CD14-positive monocyte (primary cell): Measurements from ENCODE around the gene RESP18. TPM values are rescaled to one million over a fixed set of nuclear protein-coding genes. Genes with fewer than 3 reads are reported as not detected.

Source experiments
- DNase-seq, 3 donors: peaks; one replicate each; pipeline ENCODE4 v3.0.0-alpha.2; 2011 to 2022
- H2AFZ ChIP-seq: 2 replicates; pipeline ENCODE4 v1.6.0; 2012; ENCODE audit warnings: mild to moderate bottlenecking, low read depth, low read length, inconsistent platforms; ENCODE audit not compliant: insufficient read depth, poor library complexity, severe bottlenecking
- H3K27ac ChIP-seq, 2 donors: 1 replicate in 1 of 2; 2 replicates in 1 of 2; pipeline ENCODE4 v1.5.1; 2012 to 2013; ENCODE audit warnings: low read length in 2 of 2, control low read depth in 1 of 2, inconsistent platforms in 1 of 2, low read depth in 1 of 2, mild to moderate bottlenecking in 1 of 2
- H3K27me3 ChIP-seq, 2 donors: one replicate each; pipeline versions ENCODE4 v1.6.0 to v1.6.1; 2011 to 2013; ENCODE audit warnings: low read length in 2 of 2; ENCODE audit not compliant: control insufficient read depth in 2 of 2, insufficient read depth in 2 of 2
- H3K36me3 ChIP-seq, 2 donors: replicated peaks in 1 of 2; 1 replicate in 1 of 2; 2 replicates in 1 of 2; pipeline versions ENCODE4 v1.5.1 to v1.6.1; 2012 to 2013; ENCODE audit warnings: low read length in 2 of 2, control low read depth in 1 of 2, inconsistent platforms in 1 of 2, mild to moderate bottlenecking in 1 of 2; ENCODE audit not compliant: insufficient read depth in 2 of 2, control insufficient read depth in 1 of 2
- H3K4me1 ChIP-seq, 2 donors: 1 replicate in 1 of 2; 2 replicates in 1 of 2; pipeline versions ENCODE4 v1.5.1 to v1.6.1; 2012 to 2013; ENCODE audit warnings: low read length in 2 of 2, control low read depth in 1 of 2, inconsistent platforms in 1 of 2, mild to moderate bottlenecking in 1 of 2, moderate library complexity in 1 of 2; ENCODE audit not compliant: insufficient read depth in 2 of 2, control insufficient read depth in 1 of 2
- H3K4me2 ChIP-seq: replicated peaks from 2 replicates; pipeline ENCODE3; 2012; ENCODE audit warnings: low read length, moderate library complexity, mild to moderate bottlenecking; ENCODE audit not compliant: poor library complexity, severe bottlenecking; ENCODE audit errors: extremely low read depth
- H3K4me3 ChIP-seq, 3 experiments: fragments of 200-600 bp in 1 of 3; sonication (generic) in 1 of 3; replicated peaks in 1 of 3; 1 replicate in 2 of 3; 2 replicates in 1 of 3; pipeline ENCODE4 v1.5.1; 2011 to 2013; ENCODE audit warnings: low read length in 3 of 3, mild to moderate bottlenecking in 3 of 3, control low read depth in 2 of 3, low read depth in 2 of 3, inconsistent platforms in 1 of 3, moderate library complexity in 1 of 3
- H3K79me2 ChIP-seq: 2 replicates; pipeline ENCODE4 v1.6.0; 2012; ENCODE audit warnings: mild to moderate bottlenecking, control low read depth, inconsistent platforms, low read length, moderate library complexity; ENCODE audit not compliant: insufficient read depth
- H3K9ac ChIP-seq: 2 replicates; pipeline ENCODE4 v1.6.0; 2017; ENCODE audit warnings: low read length, mild to moderate bottlenecking; ENCODE audit not compliant: insufficient read depth, poor library complexity, severe bottlenecking
- H3K9me3 ChIP-seq, 2 donors: replicated peaks in 1 of 2; 1 replicate in 1 of 2; 2 replicates in 1 of 2; pipeline versions ENCODE4 v1.5.1 to v1.6.1; 2012 to 2013; ENCODE audit warnings: low read length in 2 of 2, control low read depth in 1 of 2; ENCODE audit not compliant: control insufficient read depth in 1 of 2, insufficient read depth in 1 of 2
- H4K20me1 ChIP-seq: 2 replicates; pipeline ENCODE4 v1.6.0; 2012; ENCODE audit warnings: mild to moderate bottlenecking, low read length, control low read depth, moderate library complexity; ENCODE audit not compliant: insufficient read depth
- H3K27ac Mint-ChIP-seq, 7 donors: one replicate each; pipeline ENCODE4 v1.8.0; 2020; ENCODE audit warnings: mild to moderate bottlenecking in 7 of 7, mixed read lengths in 7 of 7, moderate library complexity in 6 of 7, inconsistent platforms in 2 of 7
- H3K27me3 Mint-ChIP-seq, 3 donors: one replicate each; pipeline ENCODE4 v1.8.0; 2021 to 2022; ENCODE audit warnings: low read depth in 3 of 3, mild to moderate bottlenecking in 3 of 3, mixed read lengths in 3 of 3, moderate library complexity in 3 of 3, inconsistent platforms in 1 of 3
- H3K36me3 Mint-ChIP-seq, 2 donors: one replicate each; pipeline ENCODE4 v1.8.0; 2020; ENCODE audit warnings: mixed read lengths in 2 of 2, inconsistent platforms in 1 of 2, mild to moderate bottlenecking in 1 of 2
- H3K4me1 Mint-ChIP-seq: one replicate; pipeline ENCODE4 v1.8.0; 2020; ENCODE audit warnings: mild to moderate bottlenecking, mixed read lengths
- H3K4me3 Mint-ChIP-seq, 2 donors: one replicate each; pipeline ENCODE4 v1.8.0; 2020; ENCODE audit warnings: mild to moderate bottlenecking in 2 of 2, mixed read lengths in 2 of 2, moderate library complexity in 1 of 2
- H3K9me3 Mint-ChIP-seq, 7 donors: one replicate each; pipeline ENCODE4 v1.8.0; 2020 to 2022; ENCODE audit warnings: mixed read lengths in 7 of 7, mild to moderate bottlenecking in 6 of 7, moderate library complexity in 6 of 7, inconsistent platforms in 2 of 7
- WGBS: methylation state at CpG from one replicate; pipeline ENCODE4 v1.1.5; 2013; ENCODE audit warnings: missing lambda C conversion rate; ENCODE audit not compliant: insufficient coverage; 5-methylcytosine and 5-hydroxymethylcytosine counted together
- intact Hi-C, 2 donors: fragments of 100-400 bp; cut with micrococcal nuclease; formaldehyde crosslinking; loops; one replicate each; pipeline versions ENCODE4 v1.15.0 to v1.15.1; 2023
- polyA plus RNA-seq, 3 donors: library from polyadenylated mRNA; depleted of rRNA in 1 of 3; unstranded in 2 of 3; stranded (reverse) in 1 of 3; fragments of 300-500 nt in 2 of 3; fragments of >200 nt in 1 of 3; fragmentation: Illumina TruSeq in 2 of 3; gene quantifications; 1 replicate in 2 of 3; 2 replicates in 1 of 3; pipeline ENCODE4 v1.2.3, GENCODE V29; 2012 to 2021
- TF ChIP-seq, protein P1 (sequence below): fragments of 200-600 bp; IDR thresholded peaks from one replicate; pipeline ENCODE4 v1.8.0; 2022; ENCODE audit warnings: antibody characterized with exemption, mild to moderate bottlenecking

The RESP18 gene
- polyA plus RNA-seq, 3 donors: not detected

DNA sequence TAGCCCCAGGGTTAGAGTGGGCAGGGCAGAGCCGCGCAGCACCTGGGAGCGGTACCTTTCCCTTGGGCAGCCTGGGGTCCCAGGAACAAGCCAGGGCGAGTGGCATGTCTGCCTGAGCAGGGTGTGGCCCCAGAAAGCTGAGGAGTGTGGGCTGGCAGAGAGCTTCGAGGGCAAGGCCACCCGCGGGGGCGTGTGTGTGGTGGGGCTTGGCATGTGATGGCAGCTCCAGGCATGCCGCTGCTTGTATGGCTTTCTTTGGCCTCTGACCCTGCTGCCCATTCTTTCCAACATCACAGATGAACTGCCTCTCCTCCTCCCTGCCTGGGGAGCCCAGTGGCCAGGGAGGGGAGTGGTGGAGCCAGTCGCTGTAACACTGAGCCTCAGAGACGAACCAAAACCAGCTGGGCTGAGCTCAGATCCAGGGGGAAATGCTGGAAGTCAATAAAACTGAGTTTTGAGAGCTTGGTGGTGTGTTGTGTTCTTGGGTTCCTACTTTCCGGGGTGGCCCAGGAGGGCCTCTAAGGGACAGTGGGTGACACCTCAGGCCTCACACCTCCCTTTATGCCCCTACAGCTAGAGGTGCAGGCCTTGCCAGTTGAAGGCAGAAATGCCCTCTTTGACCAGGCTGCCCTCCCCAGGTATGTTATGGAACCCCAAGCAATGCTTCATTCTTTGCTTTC, 46.0 kb downstream of the RESP18 start:
- Mint-ChIP-seq H3K27me3 (peaks cover 0 to 6% (median 6%) of the 10 kb centered on the region in 3 donors), H3K4me3 (no peak overlapping the region), H3K4me1 (peaks cover 2% of the 10 kb centered on the region), H3K9me3 (peaks cover 0 to 1% (median 0%) of the 10 kb centered on the region in 7 donors), H3K36me3 (peaks cover 45 to 46% of the 10 kb centered on the region in 2 donors), H3K27ac (peak overlapping the region in 3 of 7 donors; percentile 33 to 67 (median 36))
- H3K9ac ChIP-seq: no peak overlapping the region
- H3K4me1 ChIP-seq: no peaks in the 10 kb centered on the region
- no peaks in the 10 kb centered on the region for H3K79me2 ChIP-seq
- no peaks in the 10 kb centered on the region for H3K9me3 ChIP-seq
- DNase-seq: no peak
- H2AFZ ChIP-seq: no peak overlapping the region
- no peak overlapping the region for H3K4me3 ChIP-seq
- WGBS: 100% methylated on average over 2 of the region's 12 CpGs
- peaks cover 43% of the 10 kb centered on the region in 2 donors for H3K36me3 ChIP-seq
- peaks cover 5% of the 10 kb centered on the region for H4K20me1 ChIP-seq
- TF ChIP-seq, protein P1, sequence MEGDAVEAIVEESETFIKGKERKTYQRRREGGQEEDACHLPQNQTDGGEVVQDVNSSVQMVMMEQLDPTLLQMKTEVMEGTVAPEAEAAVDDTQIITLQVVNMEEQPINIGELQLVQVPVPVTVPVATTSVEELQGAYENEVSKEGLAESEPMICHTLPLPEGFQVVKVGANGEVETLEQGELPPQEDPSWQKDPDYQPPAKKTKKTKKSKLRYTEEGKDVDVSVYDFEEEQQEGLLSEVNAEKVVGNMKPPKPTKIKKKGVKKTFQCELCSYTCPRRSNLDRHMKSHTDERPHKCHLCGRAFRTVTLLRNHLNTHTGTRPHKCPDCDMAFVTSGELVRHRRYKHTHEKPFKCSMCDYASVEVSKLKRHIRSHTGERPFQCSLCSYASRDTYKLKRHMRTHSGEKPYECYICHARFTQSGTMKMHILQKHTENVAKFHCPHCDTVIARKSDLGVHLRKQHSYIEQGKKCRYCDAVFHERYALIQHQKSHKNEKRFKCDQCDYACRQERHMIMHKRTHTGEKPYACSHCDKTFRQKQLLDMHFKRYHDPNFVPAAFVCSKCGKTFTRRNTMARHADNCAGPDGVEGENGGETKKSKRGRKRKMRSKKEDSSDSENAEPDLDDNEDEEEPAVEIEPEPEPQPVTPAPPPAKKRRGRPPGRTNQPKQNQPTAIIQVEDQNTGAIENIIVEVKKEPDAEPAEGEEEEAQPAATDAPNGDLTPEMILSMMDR: no peak
- H3K27ac ChIP-seq: no peak overlapping the region
- H3K4me2 ChIP-seq: no peak overlapping the region
- intact Hi-C loops: no loop called here
- no peaks in the 10 kb centered on the region for H3K27me3 ChIP-seq

- Mint-ChIP-seq H3K4me1 (peaks cover 2% of the 10 kb centered on the region), H3K36me3 (peaks cover 52% of the 10 kb centered on the region in 2 donors), H3K27ac (no peak overlapping the region), H3K4me3 (no peak overlapping the region), H3K27me3 (peaks cover 0 to 6% (median 5%) of the 10 kb centered on the region in 3 donors), H3K9me3 (peaks cover 0 to 1% (median 0%) of the 10 kb centered on the region in 7 donors)
- TF ChIP-seq, protein P1: no peak
- Histone ChIP-seq H3K4me2 (no peak overlapping the region), H3K4me1 (no peaks in the 10 kb centered on the region), H3K79me2 (no peaks in the 10 kb centered on the region), H3K36me3 (peaks cover 47 to 49% of the 10 kb centered on the region in 2 donors), H3K4me3 (no peak overlapping the region), H3K9me3 (no peaks in the 10 kb centered on the region), H3K9ac (no peak overlapping the region), H3K27ac (no peak overlapping the region), H4K20me1 (peaks cover 5% of the 10 kb centered on the region), H2AFZ (no peak overlapping the region), H3K27me3 (no peaks in the 10 kb centered on the region)
- no peak for DNase-seq
- intact Hi-C loops: no loop called here
- 100% methylated on average over 10 of the region's 17 CpGs for WGBS
Observed at GRCh38 chr2:219285894-219286425, 46.6 kb downstream of the RESP18 start.
